HG02759 (cell line): Measurements from ENCODE around the gene DGKI.
"Not testable (repeated sequence)": the region's sequence is repeated elsewhere in the genome, so short reads cannot be mapped to it uniquely, and the experiment has no call there.

ENCODE experiments used
- ATAC-seq: cut with Tn5 transposase; IDR thresholded peaks from one replicate; pipeline ENCODE4 v1.9.1; 2021; ENCODE audit warnings: mild to moderate bottlenecking, moderate library complexity; ENCODE audit not compliant: unreplicated experiment

The DGKI gene

DNA sequence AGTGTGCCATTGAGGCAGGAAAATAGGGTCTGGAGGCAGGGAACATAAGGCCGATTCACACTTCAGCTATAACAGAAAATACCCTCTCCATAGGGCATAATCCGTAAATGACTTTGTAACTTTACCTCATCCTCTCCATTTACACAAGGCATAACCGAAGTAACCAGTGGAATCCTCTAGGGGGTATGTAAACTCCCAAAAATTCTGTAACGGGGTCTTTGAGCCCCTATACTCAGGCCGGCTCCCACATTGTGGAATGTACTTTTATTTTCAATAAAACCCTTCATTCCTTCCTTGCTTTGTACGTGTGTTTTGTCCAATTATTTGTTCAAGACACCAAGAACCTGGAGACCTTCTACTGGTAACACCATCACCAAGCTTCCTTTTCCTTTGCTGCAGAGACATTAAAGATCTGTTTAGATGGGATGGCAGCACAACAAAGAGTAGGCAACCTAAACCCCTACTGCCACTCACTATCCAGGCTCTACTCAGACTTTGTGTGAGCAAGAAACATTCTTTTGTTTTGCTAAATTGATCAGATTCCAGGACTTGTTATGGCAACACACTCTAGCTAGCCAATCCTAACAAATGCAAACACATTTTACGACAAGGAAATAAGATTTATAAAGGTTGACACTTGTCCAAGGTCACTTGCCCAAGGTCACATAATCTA is 99.3 kb downstream of the DGKI start:
- ATAC-seq = no peak

DNA sequence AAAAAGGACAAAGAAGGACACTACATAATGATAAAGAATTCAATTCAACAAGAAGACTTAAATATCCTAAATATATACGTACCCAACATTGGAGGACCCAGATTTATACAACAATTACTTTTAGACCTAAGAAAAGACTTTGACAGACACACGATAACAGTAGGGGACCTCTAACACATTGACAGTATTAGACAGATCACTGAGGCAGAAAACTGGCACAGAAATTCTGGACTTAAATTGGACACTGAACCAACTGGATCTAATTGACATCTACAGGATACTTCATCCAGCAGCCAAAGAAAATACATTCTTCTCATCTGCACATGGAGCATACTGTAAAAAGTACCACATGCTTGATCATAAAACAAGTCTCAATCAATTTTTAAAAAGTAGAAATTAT is 103.8 kb downstream of the DGKI start:
- ATAC-seq = no peak

DNA sequence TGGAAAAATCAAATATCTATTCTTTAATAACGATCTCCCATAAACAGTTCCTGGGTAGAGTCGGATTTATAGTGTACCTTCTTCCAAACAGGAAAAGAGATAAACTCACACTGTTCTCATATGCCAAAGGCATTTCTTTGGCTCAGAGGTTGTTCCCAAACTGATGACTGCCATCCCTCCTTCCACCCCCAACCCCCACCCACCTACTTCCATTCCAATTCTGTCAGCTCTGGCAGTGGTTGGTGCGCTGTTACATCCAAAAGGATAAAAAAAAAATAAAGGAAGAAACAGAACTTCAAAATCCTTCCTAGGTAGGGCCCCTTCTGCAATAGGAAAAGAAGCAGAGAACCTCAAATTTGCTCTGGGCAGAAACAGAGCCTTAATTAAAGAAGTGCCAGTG is 104.7 kb downstream of the DGKI start:
- no peak for ATAC-seq

DNA sequence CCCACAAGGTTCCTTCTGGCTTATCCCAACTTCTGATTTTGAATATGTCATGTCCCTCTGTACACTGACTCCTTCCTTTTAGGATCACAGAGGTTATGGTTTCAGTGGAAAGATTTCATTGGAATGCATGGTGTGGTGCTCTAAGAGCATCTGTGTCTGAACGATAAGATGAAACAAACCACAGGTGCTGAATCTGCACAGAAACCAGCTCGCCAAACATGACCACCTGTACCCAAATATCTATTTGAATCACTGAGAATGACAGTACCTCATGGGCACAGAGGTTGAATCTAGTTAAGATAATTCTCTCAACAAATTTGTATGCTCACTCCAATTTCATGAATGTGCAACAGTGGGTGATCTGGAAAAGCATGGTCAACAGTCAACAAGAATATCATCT is 105.3 kb downstream of the DGKI start:
- no peak for ATAC-seq

DNA sequence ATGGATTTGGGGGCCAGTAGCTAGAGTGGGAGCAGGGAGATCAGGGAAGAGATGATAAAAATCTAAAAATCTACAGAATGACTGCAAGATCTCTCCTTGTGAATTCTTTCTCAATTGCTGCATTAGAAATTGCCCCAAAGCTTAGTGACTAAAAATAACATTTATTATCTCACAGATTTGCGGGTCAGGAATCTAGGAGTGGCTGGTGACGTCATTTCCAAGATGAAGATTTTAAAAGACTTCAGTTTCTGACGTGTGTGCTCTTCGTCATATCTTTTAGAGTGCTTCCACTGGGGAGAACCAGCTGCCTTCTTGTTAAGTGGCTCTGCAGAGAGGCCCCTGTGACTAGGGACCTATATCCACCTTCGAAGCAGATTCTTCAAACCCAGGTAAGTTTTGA is 112.6 kb downstream of the DGKI start:
- no peak for ATAC-seq

DNA sequence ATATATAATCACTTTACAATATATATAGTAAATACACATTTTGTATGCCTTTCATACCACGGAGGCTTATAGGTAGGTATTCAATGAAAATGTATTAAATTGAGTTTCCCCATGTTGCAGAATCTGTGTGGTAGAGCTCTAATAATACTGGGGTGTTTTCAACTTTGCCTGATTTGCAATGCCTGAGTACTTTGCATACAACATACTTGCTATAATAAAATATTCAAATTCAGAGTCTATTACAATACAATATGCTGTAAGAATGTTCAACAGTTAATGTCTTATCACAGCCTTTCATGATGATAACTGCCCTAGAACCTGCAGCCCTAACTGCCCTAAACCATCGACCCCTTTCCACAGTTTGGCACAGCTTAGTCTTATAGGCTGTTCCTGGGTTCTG is 114.6 kb downstream of the DGKI start:
- no peak for ATAC-seq

DNA sequence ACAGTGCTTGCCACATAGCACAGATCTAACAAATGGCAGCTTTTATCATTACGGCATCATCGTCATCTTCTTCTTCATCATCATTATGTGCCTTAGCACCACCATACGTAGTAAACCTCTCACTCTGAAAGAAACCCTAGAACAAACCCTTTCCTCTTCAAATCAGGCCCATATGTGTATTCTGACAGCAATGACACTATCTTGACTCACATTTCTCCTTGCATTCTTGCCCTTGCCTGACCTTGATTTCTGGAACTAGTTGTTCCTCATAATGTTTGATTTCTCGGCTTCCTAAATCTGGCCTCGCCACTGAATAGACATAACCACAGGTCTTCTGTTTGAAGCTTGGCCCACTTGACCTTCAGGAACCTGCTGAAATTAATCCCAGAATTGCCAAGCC is 115.3 kb downstream of the DGKI start:
- ATAC-seq = no peak

DNA sequence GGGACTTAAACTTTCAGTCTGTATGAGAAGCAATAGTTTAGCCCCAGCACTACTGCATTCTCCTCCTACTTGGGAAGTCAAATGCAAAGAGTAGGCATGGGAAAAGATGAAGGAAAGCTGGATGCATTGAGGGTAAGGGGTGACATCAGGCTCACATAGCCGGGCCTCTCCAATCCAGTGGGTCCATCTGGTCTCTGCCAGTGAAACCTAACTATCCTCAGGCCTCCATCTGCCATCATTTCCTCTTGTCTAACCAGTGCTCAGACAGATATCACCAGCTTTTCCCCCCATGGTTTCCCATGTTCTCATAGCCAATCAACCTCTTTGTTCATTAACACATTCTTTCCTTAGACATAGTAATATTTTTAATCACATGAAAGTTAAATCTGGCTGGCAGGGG is 118.3 kb downstream of the DGKI start:
- ATAC-seq = no peak

DNA sequence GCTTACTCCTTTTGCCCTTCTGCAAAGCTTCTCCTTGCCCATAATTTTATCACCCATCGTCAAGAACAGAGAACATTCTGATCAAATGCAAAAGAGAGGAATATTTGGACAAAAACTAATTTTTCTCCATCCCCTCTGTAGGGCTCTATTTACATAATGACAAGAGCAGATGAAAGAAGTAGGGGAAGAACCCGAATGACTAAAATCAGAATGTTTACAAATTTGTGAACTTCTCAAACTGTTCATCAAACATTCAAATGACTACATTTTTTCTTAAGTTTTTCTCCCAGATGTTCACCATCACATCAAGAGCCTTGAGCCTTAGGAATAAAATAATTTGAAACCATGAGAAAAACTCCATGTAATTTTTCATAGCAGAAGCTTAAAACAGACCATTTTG is 119.4 kb downstream of the DGKI start:
- ATAC-seq = no peak

DNA sequence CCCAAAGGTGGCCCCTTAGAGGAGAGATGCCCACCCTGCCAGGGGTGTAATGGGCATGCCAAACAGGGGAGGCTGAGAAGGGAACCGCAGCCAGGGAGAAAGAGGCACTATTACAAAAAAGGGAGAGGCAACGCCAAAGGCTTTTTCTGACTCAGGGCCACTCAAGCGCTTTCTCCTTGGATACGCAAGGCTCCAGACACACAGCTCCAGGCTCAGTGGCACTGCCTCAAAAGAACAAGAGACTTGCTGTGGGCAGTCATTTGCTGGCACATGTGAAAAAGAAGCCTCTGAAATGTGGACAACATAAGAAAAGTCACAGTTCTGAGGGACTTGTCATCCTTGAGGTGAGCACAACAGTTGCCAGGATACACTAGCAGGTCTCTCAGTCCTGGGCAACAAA is 128.4 kb downstream of the DGKI start:
- ATAC-seq = no peak

DNA sequence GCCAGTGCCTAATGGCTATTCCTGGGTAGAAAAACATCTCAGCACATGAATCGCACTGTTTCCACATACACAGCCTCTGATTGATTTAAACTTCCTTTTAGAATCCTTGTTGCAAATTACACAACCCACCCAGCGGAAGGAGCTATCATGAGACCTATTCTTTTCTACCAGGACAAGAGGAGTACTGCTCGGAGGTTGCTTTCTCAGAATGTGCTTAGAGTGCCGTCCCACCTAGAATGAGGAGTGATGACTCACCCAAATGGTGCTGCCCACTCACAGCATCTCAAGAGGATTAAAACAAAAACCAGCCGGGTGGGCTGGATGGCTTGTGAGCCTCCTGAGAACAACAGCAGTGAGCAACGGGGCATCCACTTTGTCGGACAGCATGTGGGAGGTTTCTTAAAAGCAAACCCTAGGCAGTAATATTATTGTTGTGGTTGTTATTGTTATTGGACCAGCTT is 128.9 kb downstream of the DGKI start:
- no peak for ATAC-seq

DNA sequence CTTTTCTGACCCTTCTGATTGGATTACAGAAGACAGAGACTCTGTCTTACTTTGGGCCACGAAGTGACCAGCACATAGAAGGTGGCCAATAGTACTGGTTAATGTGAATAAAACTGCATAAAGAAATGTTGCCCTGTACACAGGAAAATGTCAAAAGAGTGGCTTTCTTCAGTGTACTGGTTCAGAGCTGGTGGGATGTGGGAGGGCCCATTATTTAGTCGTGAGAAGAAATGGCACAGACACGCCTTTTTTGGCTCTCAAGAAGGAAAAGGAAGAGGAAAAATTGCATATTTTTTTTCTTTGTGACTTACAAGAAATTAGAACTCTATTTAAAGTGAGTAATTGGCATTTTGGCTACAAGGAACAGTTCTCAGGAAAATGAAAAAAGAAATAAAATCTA is 129.7 kb downstream of the DGKI start:
- no peak for ATAC-seq

DNA sequence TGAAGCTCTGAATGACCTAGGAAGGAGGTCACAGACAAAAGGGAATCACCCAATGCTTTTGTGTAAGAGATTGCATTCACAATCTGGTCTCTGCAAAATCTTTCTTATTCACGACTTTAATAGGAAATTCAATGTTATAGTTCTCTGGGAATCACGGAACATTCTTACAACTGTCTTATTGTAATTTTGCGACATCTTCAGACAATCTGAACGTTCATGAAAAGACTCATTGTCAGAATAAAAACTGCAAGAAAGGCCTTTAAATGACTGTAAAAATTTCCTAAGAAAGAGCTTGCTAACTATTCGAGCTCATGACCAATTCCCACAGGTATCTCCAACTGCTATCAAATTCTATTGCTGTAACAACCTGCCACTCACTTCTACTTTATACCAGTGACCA is 130.7 kb downstream of the DGKI start:
- ATAC-seq = no peak

DNA sequence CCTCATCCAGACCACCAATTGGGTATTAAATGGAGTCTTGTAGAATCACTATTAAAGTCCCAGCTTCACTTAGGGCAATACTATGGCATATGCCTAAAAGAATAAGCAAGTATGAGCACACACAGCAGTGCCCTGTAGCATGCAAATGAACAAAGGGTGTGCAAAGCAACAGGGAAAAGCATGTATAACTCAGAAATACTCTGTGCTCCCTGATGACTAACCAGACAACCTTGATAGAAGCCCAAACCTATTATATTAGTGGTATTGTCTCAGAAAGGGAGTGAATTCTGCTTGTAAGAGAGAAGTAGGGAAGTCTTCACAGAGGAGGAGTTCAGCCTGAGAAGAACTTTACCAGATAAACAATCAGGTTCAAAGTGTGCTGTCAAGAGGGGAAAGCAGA is 131.2 kb downstream of the DGKI start:
- ATAC-seq = no peak

DNA sequence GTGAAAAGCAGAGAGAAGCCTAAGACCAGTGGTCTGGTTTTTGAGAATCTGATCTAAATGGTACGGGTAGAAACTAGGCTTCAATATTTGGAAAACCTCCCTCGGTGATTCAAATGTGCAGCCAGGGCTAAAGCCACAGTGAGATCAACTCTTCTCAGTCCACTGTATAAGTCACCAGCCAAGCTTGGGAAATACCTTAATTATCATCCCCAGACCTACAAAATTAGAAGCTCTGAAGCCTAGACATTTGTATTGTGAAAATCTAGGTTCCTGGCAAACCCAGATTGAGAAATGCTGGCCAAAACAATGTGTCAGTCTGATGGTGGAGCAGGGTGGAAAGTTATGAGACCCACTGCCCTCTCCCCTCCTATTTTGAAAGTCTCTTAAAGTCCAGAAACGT is 131.7 kb downstream of the DGKI start:
- ATAC-seq = no peak

DNA sequence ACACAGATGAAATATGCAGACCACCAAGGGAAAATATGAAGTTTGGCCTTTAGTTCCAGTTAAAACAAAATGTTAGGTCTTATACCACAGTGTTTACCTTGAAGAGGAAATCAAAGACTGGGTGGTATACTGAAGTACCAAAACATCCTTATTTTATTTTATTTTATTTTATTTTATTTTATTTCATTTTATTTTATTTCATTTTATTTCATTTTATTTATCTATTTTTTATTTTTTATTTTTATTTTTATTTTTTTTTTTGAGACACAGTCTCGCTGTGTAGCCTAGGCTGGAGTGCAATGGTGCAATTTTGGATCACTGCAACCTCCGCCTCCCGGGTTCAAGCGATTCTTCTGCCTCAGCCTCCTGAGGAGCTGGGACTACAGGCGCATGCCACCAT is 140.4 kb downstream of the DGKI start:
- ATAC-seq = not testable (repeated sequence)

DNA sequence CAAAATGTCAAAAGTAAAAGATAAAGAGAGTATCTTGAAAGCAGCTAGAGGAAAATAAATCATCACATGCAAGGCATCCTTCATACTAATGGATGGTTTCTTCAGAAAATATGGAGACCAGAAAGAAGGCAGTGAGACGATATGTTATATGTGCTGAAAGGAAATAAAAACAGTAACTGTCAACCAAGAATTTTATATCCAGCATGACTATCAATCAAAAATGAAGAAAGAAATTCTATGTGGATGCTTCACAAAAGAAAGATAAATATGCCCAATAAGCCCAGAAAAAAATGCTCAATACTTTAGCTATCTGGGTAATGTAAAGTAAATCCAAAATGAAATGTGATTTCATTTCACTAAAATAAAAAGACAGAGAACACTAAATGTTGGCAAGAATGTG is 142.1 kb downstream of the DGKI start:
- no peak for ATAC-seq

DNA sequence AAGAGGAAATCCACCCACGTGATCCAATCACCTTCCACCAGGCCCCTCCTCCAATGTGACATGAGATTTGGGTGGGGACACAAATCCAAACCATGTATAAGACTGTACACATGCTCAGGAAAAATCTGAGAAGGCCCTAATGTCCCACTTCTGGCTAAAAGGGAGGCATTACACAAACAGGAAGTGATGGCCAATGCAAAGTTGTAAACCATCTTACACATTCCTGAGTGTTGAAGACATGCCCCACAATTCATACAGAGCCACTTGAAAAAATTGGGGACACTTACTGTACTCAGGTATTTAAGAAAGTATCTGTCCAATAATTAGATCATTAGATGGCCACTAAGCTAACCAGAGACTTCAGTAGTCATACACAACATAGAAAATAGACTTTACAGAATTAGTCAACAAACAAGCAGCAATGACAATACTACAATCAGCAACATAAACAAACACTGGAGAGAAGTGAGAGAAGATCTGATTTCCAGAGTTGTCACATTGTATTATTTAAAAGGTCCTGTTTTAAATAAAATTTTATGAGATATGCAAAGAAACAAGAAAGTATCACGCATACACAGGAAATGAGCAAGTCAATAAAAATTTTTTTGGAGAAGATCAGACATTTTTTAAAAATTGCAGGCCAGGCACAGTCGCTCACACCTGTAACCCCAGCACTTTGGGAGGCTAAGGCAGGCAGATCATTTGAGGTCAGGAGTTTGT is 143.3 kb downstream of the DGKI start:
- ATAC-seq = no peak

DNA sequence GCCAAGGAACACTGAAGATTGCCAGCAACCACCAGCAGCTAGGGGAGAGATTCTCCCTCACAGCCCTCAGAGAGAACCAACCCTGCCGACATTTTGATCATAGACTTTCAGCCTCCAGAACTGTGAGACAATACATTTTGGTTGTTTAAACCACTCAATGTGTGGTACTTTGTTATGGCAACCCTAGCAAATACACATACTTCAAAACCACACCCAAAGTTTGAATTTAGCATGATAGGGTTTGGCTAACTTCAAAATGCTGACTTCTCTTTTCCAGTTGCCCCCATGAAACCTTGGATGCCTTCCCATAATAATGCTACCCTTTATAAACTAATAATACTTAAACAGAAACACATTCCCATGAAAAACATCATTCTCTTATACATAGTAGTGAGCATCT is 149.8 kb downstream of the DGKI start:
- ATAC-seq = no peak

DNA sequence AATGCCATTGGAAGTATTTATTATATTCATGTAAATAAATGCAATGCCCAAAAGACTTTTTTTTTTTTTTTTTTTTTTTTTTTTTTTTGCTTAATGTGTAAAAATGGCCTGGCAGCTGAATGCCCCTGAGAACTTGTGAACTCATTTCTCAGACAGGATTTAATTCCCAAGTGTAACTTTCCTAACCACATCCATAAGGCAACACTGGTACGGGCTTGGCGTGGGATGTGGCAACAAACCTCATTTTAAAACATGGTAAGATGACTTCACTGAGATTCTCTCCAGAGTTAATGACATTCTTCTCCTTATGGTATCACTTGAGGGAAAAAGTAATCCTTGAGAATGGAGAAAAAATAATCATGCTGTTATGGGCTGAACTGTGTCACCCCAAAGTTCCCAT is 150.4 kb downstream of the DGKI start:
- ATAC-seq = no peak

DNA sequence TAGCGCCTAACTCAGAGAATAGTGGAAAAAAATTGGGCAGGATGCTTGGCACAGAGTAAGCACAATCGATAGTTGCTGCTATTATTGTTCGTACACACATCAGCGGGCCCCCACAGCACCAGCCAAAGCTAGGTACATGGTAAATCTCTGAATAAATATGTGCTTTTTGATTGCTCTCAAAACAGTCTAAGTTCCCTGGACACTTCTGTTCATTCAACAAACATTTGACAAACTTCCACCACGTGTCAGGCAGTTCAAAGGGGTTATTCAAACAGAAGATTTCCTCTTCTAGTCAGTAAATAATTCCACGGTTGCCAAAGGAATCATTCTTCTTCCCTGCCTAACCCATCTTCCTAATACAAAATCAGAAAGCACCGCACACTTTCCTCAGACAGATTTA is 150.8 kb downstream of the DGKI start:
- no peak for ATAC-seq

DNA sequence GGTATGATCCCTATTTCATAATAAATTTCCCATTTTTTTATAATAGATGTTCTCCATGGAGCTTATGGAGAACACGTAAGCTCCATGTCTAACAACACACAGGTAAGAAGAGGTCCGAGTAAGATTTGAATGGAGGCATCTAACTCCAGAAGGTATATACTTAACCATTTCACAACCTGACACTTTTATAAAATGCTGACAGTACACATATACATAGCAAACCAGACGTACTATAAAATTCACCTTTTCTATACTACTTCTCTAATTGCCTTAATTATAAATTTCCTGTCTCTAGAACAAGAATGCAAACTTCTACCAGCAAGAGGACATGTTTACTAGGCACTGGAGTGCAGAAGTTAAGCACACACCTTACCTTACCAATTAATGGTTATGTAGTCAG is 151.3 kb downstream of the DGKI start:
- no peak for ATAC-seq

DNA sequence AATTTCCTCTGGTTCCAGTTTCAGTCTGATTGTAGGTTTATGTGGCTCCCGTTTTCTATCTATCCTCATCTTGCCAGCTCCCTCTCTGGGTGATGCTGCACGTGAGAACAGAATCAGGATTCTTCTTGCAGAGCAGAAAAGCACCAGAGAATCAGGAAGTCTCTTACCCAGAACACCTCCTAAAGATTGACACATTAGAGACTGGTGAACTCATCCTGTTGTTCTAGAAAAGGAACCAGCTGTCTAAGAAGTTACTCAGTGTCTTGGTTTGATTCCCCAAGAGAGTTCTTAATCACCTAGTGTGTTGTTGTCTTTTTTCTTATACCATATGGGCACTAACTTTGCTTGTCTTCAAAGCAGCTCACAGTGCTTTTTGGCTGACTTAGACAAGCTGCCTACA is 152.4 kb downstream of the DGKI start:
- no peak for ATAC-seq
